Neural progenitor cell (in vitro differentiated cells): ENCODE data around the gene CC2D2A.

ENCODE experiments used
- EZH2 ChIP-seq: fragments of 200-600 bp; sonication (generic); IDR thresholded peaks from 2 replicates; pipeline ENCODE4 v1.6.1; 2017; ENCODE audit warnings: antibody characterized with exemption, mild to moderate bottlenecking, moderate library complexity
- EZH2phosphoT487 ChIP-seq: fragments of 200-600 bp; sonication (generic); IDR thresholded peaks from 2 replicates; pipeline ENCODE4 v1.6.1; 2017; ENCODE audit warnings: antibody characterized with exemption
- TF ChIP-seq, protein P1 (sequence below): fragments of 200-600 bp; sonication (generic); IDR thresholded peaks from 2 replicates; pipeline ENCODE4 v1.5.1; 2017; ENCODE audit warnings: antibody characterized with exemption, mild to moderate bottlenecking

DNA sequence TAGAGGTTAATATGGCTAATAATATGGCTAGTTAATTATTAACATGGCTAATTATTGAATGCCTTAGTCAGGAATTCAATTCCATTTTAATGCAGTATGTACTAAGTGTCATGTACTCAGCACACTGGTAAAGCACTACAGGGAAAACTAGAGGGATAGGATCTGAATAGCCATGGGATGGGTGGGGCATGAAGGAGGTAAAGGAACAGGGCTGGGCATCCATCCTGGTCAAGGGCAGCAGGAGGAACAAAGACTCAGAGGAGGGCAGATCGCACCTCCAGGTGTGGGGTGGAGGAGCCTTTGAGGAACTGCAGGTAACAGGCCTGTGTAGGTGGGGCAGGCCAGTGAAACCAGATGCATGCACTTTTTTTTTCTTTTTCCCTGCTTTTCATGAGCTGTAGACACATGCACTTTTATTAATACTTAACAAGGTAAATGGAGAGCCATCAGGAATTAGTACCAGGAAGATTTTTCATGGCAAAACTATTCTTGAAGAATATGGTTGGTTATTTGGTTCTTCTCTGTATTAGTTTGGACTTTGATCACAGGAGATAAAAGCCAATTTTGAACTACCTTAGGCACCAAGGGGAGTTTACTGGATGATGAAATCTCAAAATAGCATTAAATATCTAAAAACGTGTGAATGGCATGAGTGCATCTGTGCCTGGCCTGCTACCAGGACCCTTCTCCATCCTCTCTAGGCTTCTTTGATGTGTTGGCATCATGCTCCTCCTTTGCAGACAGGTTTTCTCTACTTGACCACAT, 88.3 kb downstream of the CC2D2A start:
- TF ChIP-seq, protein P1, sequence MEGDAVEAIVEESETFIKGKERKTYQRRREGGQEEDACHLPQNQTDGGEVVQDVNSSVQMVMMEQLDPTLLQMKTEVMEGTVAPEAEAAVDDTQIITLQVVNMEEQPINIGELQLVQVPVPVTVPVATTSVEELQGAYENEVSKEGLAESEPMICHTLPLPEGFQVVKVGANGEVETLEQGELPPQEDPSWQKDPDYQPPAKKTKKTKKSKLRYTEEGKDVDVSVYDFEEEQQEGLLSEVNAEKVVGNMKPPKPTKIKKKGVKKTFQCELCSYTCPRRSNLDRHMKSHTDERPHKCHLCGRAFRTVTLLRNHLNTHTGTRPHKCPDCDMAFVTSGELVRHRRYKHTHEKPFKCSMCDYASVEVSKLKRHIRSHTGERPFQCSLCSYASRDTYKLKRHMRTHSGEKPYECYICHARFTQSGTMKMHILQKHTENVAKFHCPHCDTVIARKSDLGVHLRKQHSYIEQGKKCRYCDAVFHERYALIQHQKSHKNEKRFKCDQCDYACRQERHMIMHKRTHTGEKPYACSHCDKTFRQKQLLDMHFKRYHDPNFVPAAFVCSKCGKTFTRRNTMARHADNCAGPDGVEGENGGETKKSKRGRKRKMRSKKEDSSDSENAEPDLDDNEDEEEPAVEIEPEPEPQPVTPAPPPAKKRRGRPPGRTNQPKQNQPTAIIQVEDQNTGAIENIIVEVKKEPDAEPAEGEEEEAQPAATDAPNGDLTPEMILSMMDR = no peak
- no peak for TF ChIP-seq EZH2
- no peak for TF ChIP-seq EZH2phosphoT487
